Right lobe of liver (tissue), 6 donors: ENCODE data around the gene MAPKAP1. TPM values are rescaled to one million over a fixed set of nuclear protein-coding genes. Genes with fewer than 3 reads are reported as not detected.

Experiments
- ATAC-seq, 4 donors: fragments of 200-7000 bp; cut with Tn5 transposase; one replicate each; pipeline ENCODE4 v1.9.1; 2020; ENCODE audit warnings: mild to moderate bottlenecking in 4 of 4, moderate library complexity in 4 of 4
- DNase-seq, 3 donors: peaks; one replicate each; pipeline ENCODE4 v3.0.0-alpha.2; 2020
- H3K27ac ChIP-seq, 3 donors: fragments of 200-600 bp; one replicate each; pipeline ENCODE4 v1.8.0; 2022
- H3K27me3 ChIP-seq, 2 donors: fragments of 200-600 bp; one replicate each; pipeline ENCODE4 v1.8.0; 2022
- H3K36me3 ChIP-seq, 4 donors: fragments of 200-600 bp; sonication (generic) in 1 of 4; one replicate each; pipeline versions ENCODE4 v1.5.1 to v1.8.0; 2017 to 2022; ENCODE audit warnings: control low read depth in 1 of 4
- H3K4me1 ChIP-seq, 4 donors: fragments of 200-600 bp; sonication (generic) in 1 of 4; one replicate each; pipeline versions ENCODE4 v1.5.1 to v1.8.0; 2017 to 2022; ENCODE audit warnings: control low read depth in 1 of 4
- H3K4me3 ChIP-seq, 3 donors: fragments of 200-600 bp; one replicate each; pipeline ENCODE4 v1.8.0; 2022
- H3K9me3 ChIP-seq, 4 donors: fragments of 200-600 bp; sonication (generic) in 1 of 4; one replicate each; pipeline versions ENCODE4 v1.5.1 to v1.8.0; 2017 to 2022; ENCODE audit warnings: control low read depth in 1 of 4
- CTCF ChIP-seq, 4 donors: fragments of 200-600 bp in 3 of 4; fragments of 450-650 bp in 1 of 4; IDR thresholded peaks; one replicate each; pipeline versions ENCODE4 v1.5.1 to v1.8.0; 2016 to 2022; ENCODE audit warnings: antibody characterized with exemption in 4 of 4, mild to moderate bottlenecking in 2 of 4
- POLR2A ChIP-seq: fragments of 450-650 bp; IDR thresholded peaks from one replicate; pipeline ENCODE4 v1.6.1; 2017; ENCODE audit warnings: antibody characterized with exemption, mild to moderate bottlenecking
- WGBS: methylation state at CpG from one replicate; pipeline ENCODE4 v1.1.6; 2018; ENCODE audit warnings: low coverage, low lambda C conversion rate; ENCODE audit not compliant: insufficient coverage; ENCODE audit errors: missing lambda C conversion rate; 5-methylcytosine and 5-hydroxymethylcytosine counted together
- intact Hi-C, 2 donors: fragments of 100-400 bp; cut with DNase I; formaldehyde crosslinking; loops; one replicate each; pipeline versions ENCODE4 v1.11.2 to v1.14.1; 2022
- long read RNA-seq: library from polyadenylated mRNA; unstranded; transcript quantifications from one replicate; pipeline ENCODE4 v2.0.0, GENCODE V29; 2019
- total RNA-seq, 6 experiments: library from RNA; depleted of rRNA in 2 of 6; stranded (reverse); fragments of >200 nt in 2 of 6; fragmentation: NEBNext Ultra II Directional in 3 of 6; extraction: Animal tissue kit (Norgen Biotek cat#: 25700) in 3 of 6; gene quantifications; one replicate each; pipeline versions ENCODE4 v1.1.0 to v1.2.4, GENCODE V29; 2016 to 2023
- donor health status: DM: no; HTN: yes; CAD: no.
- donor health status: DM: no; HTN: no; CAD: no.
- donor health status: DM: no; HTN: no; CAD: no.
- donor health status: DM: no; HTN: yes; CAD: no.
- donor health status: DM: no; HTN: yes; CAD: no.

The MAPKAP1 gene
- 10 to 100 TPM; 29.6 to 53.2 (median 48.3) TPM for total RNA-seq
- long read RNA-seq, partial matches to known transcripts: 1 of 2 reads
- long read RNA-seq, other reads (novel, unspliced or antisense): 0 of 2 reads

DNA sequence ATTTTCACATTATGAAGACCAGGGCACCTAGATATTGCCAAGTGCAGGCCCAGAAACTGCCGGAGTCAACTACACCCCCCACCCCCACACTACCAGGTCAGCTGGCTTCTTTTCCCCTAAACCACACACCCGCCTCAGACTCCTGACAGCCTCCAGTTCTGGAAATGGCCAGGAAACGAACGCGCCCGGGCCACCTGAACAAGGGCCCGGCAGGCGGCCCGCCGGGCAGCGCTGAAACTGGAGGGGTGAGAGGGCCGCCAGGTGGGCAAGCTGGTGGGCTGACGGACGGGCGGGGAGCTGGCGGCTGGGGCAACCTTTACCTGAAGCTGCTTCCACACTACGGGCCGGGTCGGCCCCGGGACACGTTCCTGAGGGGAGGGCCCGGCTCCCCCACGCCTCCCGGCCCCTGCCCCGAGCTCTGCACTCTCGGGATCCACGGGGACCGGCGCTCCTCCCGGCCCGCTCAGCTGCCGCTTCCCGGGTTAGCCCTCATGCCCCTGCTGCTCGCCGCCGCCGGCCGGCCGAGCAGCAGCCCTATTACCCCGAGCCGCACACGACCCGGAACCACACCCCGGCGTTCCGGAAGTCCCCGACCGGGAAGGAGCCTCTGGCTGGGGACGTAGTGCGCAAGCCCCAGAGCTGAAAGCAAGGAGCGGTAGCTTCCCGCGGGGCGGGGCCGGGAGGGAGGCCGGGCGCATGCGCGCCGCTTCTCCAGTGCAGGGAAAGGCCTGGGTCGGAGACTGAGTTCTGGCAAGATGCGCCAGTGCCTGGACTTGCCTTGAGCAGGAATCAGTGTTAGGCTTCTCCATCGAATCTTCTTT is at the start of gene MAPKAP1:
MAPKAP1 (minus strand) TSS at position 558 of the 821 bp plus-strand sequence. CDS start 34,634 bp downstream, outside the sequence.
- peak; percentile 100 for ATAC-seq
- TF ChIP-seq POLR2A: peak; percentile 82
- no peak for TF ChIP-seq CTCF (IDR thresholded peaks at IDR 0.05)
- Histone ChIP-seq H3K27me3 (no peaks in the 10 kb centered on the region), H3K36me3 (no peaks in the 10 kb centered on the region), H3K4me3 (peak within 1 kb of the TSS; percentile 94 to 100 (median 100)), H3K4me1 (peaks cover 0 to 11% (median 5%) of the 10 kb centered on the region in 4 donors), H3K27ac (peak within 1 kb of the TSS; percentile 26 to 66 (median 54)), H3K9me3 (no peaks in the 10 kb centered on the region)
- DNase-seq: peak; percentile 97 to 99 (median 98)
- intact Hi-C loops: no loop called here
- 0% methylated on average over 25 of the region's 63 CpGs for WGBS

GRCh38 chr9:125756518-125756917 is 49.5 kb upstream of the MAPKAP1 start:
- no peaks in the 10 kb centered on the region for H3K27me3 ChIP-seq
- H3K36me3 ChIP-seq: no peaks in the 10 kb centered on the region
- H3K27ac ChIP-seq: no peak overlapping the region
- H3K4me1 ChIP-seq: peaks cover 0 to 22% (median 10%) of the 10 kb centered on the region in 4 donors
- 93% methylated on average over 3 of the region's 4 CpGs for whole genome bisulfite sequencing
- TF ChIP-seq CTCF (IDR thresholded peaks at IDR 0.05): no peak
- TF ChIP-seq POLR2A: no peak
- DNase-seq (no peak), ATAC-seq (no peak)
- intact Hi-C loops: no loop called here
- H3K9me3 ChIP-seq: no peaks in the 10 kb centered on the region
- no peak overlapping the region for H3K4me3 ChIP-seq

DNA sequence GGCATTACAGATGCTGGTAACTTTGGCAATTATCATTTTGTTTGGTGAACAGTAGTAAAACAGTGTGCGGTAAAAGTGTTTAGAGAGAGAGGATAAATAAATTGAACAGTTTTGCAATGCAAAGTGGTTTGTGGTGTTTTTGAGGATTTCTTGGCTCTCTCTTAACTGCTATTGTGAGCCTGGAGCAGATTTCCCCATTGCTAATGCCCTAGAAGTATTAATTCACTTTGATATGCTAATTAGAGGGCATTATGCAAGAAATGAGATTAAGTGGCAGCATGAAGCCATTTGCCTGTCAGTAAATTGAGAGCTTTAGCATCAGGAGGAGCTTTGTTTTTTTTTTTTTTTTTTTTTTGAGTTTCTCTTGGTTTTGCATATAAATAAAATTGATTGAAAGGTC is 48.3 kb upstream of the MAPKAP1 start:
- Histone ChIP-seq H3K9me3 (no peaks in the 10 kb centered on the region), H3K27ac (no peak overlapping the region), H3K4me1 (peaks cover 0 to 31% (median 14%) of the 10 kb centered on the region in 4 donors), H3K4me3 (no peak overlapping the region), H3K36me3 (no peaks in the 10 kb centered on the region), H3K27me3 (no peaks in the 10 kb centered on the region)
- ATAC-seq (peak in 2 of 4 donors; percentile 26 to 37), DNase-seq (no peak)
- intact Hi-C loops: no loop called here
- 24% methylated on average over 1 of the region's 1 CpG for WGBS
- no peak for TF ChIP-seq POLR2A
- TF ChIP-seq CTCF (IDR thresholded peaks at IDR 0.05): no peak

DNA sequence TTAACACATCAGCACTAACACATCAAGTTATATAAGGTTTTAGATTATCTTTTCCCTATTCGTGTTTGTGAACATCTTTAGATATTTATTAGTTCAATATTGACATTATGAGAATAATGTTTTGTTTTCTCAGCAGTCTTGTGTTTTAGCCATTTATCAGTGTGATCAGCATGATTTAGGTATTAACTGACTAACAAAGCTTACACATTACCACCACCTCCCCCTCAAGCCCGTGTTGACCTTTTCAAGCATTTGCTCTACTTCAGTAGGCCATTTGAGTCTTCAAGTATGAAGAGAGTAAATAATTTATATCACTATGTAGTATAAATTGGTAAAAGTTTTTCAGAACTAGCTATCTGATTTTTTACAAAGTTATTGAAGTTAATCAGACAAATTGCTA is 47.1 kb upstream of the MAPKAP1 start:
- DNase-seq: no peak
- 37% methylated on average over 2 of the region's 2 CpGs for WGBS
- ATAC-seq: no peak
- Histone ChIP-seq H3K36me3 (no peaks in the 10 kb centered on the region), H3K9me3 (no peaks in the 10 kb centered on the region), H3K4me3 (no peak overlapping the region), H3K27me3 (no peaks in the 10 kb centered on the region), H3K4me1 (peaks cover 0 to 34% (median 14%) of the 10 kb centered on the region in 4 donors), H3K27ac (no peak overlapping the region)
- intact Hi-C loops: no loop called here
- TF ChIP-seq POLR2A (no peak), CTCF (IDR thresholded peaks at IDR 0.05) (no peak)
